Adrenal gland (tissue), 5 donors: ENCODE measurements around the gene RMI1.

Source experiments
- POLR2A ChIP-seq, 2 donors: fragments of 450-650 bp; IDR thresholded peaks; one replicate each; pipeline ENCODE4 v1.6.1; 2017; ENCODE audit warnings: antibody characterized with exemption in 2 of 2, mild to moderate bottlenecking in 2 of 2, moderate library complexity in 1 of 2
- TF ChIP-seq, protein P1 (sequence below), 6 experiments: fragments of 450-650 bp in 4 of 6; fragments of 200-600 bp in 2 of 6; sonication (generic) in 1 of 6; IDR thresholded peaks; 1 replicate in 5 of 6; 2 replicates in 1 of 6; pipeline versions ENCODE4 v1.5.1 to v1.8.0; 2016 to 2021; ENCODE audit warnings: antibody characterized with exemption in 6 of 6, mild to moderate bottlenecking in 2 of 6, moderate library complexity in 1 of 6
- donor health status: DM: no; HTN: no; CAD: no.

DNA sequence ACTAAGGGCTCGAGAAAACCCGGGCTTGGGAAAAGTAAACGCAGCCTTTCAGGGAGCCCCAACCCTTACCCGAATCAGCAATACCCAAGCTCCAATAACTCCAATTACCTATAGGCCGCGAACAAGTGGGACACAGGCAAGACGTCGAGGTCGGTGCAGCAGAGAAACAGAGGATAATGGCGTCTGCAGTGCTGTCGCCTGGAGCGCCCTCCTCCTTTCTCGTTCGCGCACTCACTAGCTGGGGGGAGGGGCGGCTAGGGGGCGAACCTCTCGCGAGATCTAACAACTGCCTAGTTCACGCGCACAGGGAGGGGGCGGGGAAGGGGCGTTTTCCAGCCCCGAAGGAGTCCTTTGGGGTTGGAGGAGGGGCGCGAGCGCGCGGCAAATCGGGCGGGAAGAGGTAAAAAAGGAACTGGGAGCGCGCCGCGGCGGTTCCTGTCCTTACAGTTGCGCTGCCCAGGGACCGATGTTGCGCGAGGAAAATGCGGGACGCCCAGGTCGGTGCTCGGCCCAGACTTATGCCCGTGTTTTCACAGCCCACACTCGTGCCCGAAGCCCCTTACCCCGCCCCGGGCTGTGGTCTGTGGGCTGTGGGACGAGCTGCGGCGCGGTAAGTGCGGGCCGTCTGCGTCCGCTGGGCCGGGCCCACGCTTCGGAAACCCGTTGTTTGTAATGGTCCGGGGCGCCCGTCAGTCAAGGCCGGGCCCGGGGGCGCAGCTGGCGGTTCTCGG lies at the start of gene RMI1:
- TF ChIP-seq, protein P1, sequence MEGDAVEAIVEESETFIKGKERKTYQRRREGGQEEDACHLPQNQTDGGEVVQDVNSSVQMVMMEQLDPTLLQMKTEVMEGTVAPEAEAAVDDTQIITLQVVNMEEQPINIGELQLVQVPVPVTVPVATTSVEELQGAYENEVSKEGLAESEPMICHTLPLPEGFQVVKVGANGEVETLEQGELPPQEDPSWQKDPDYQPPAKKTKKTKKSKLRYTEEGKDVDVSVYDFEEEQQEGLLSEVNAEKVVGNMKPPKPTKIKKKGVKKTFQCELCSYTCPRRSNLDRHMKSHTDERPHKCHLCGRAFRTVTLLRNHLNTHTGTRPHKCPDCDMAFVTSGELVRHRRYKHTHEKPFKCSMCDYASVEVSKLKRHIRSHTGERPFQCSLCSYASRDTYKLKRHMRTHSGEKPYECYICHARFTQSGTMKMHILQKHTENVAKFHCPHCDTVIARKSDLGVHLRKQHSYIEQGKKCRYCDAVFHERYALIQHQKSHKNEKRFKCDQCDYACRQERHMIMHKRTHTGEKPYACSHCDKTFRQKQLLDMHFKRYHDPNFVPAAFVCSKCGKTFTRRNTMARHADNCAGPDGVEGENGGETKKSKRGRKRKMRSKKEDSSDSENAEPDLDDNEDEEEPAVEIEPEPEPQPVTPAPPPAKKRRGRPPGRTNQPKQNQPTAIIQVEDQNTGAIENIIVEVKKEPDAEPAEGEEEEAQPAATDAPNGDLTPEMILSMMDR (IDR thresholded peaks at IDR 0.05) = peak in 1 of 6 experiments; percentile 23
- TF ChIP-seq POLR2A (IDR thresholded peaks at IDR 0.05) = peak; percentile 96 to 99
